OCI-LY1 (cell line): ENCODE data around the gene EIF4EBP3.

Experiments used
- H2AFZ ChIP-seq: fragments of 200-600 bp; sonication (generic), shearing (Covaris generic); 2 replicates; pipeline ENCODE4 v1.6.0; 2014; ENCODE audit warnings: antibody characterized with exemption, mild to moderate bottlenecking, low read length
- H3F3A ChIP-seq: fragments of 200-600 bp; sonication (generic), shearing (Covaris generic); 2 replicates; pipeline ENCODE4 v1.6.0; 2014; ENCODE audit warnings: mild to moderate bottlenecking, antibody characterized with exemption, low read length, moderate library complexity; ENCODE audit not compliant: insufficient read depth
- H3K27ac ChIP-seq: fragments of 200-600 bp; sonication (generic); 2 replicates; pipeline ENCODE4 v1.5.1; 2014; ENCODE audit warnings: low read length, mixed run types, mild to moderate bottlenecking, low read depth; ENCODE audit not compliant: poor library complexity, severe bottlenecking
- H3K27me3 ChIP-seq: fragments of 200-600 bp; sonication (generic); 2 replicates; pipeline ENCODE4 v1.6.0; 2014; ENCODE audit warnings: antibody characterized with exemption, mild to moderate bottlenecking, low read length, moderate library complexity; ENCODE audit not compliant: insufficient read depth
- H3K36me3 ChIP-seq: fragments of 200-600 bp; sonication (generic); 2 replicates; pipeline ENCODE4 v1.6.1; 2014; ENCODE audit warnings: mild to moderate bottlenecking, antibody characterized with exemption, low read length, moderate library complexity, mixed read lengths; ENCODE audit not compliant: insufficient read depth
- H3K4me1 ChIP-seq: fragments of 200-600 bp; sonication (generic); 2 replicates; pipeline ENCODE4 v1.5.1; 2014; ENCODE audit warnings: mild to moderate bottlenecking, low read length, moderate library complexity; ENCODE audit not compliant: insufficient read depth, severe bottlenecking
- H3K4me2 ChIP-seq: fragments of 200-600 bp; sonication (generic), shearing (Covaris generic); 2 replicates; pipeline ENCODE4 v1.6.1; 2014; ENCODE audit warnings: low read length
- H3K4me3 ChIP-seq: fragments of 200-600 bp; sonication (generic); 2 replicates; pipeline ENCODE4 v1.5.1; 2014; ENCODE audit warnings: low read length, low read depth, mild to moderate bottlenecking, mixed read lengths; ENCODE audit not compliant: poor library complexity, severe bottlenecking
- H3K79me2 ChIP-seq: fragments of 200-600 bp; shearing (Covaris generic); 2 replicates; pipeline ENCODE4 v1.6.1; 2016; ENCODE audit warnings: mixed run types, low read length, mixed read lengths; ENCODE audit not compliant: insufficient read depth
- H3K9ac ChIP-seq: fragments of 200-600 bp; sonication (generic), shearing (Covaris generic); 2 replicates; pipeline ENCODE4 v1.6.1; 2014; ENCODE audit warnings: mild to moderate bottlenecking, low read length, mixed read lengths
- H3K9me2 ChIP-seq: fragments of 200-600 bp; sonication (generic), shearing (Covaris generic); 2 replicates; pipeline ENCODE4 v1.6.1; 2014; ENCODE audit warnings: low read depth, mild to moderate bottlenecking, low read length, mixed read lengths
- H3K9me3 ChIP-seq: fragments of 200-600 bp; shearing (Covaris generic); 2 replicates; pipeline ENCODE4 v1.6.1; 2014; ENCODE audit warnings: low read length, mixed read lengths
- H4K20me1 ChIP-seq: fragments of 200-600 bp; sonication (generic), shearing (Covaris generic); 2 replicates; pipeline ENCODE4 v1.6.0; 2016; ENCODE audit warnings: mild to moderate bottlenecking, low read length; ENCODE audit not compliant: insufficient read depth
- CTCF ChIP-seq: fragments of 200-600 bp; sonication (generic), shearing (Covaris generic); IDR thresholded peaks from 2 replicates; pipeline ENCODE4 v1.5.1; 2017; ENCODE audit warnings: mild to moderate bottlenecking, antibody characterized with exemption, low read length, moderate library complexity, mixed read lengths
- EZH2 ChIP-seq: fragments of 200-600 bp; sonication (generic), shearing (Covaris generic); IDR thresholded peaks from 2 replicates; pipeline ENCODE4 v1.8.0; 2017; ENCODE audit warnings: borderline replicate concordance, mixed run types, mild to moderate bottlenecking, antibody characterized with exemption, low read length, moderate library complexity, mixed read lengths

EIF4EBP3 gene

GRCh38 chr5:140596321-140596741, 48.9 kb downstream of the EIF4EBP3 start:
- H3F3A ChIP-seq, result no peaks in the 10 kb centered on the region
- no peaks in the 10 kb centered on the region for H3K27me3 ChIP-seq
- TF ChIP-seq EZH2 (no peak), CTCF (no peak)
- no peak overlapping the region for H3K4me2 ChIP-seq
- H3K9me2 ChIP-seq, result no peaks in the 10 kb centered on the region
- no peaks in the 10 kb centered on the region for H4K20me1 ChIP-seq
- H3K27ac ChIP-seq, result no peak overlapping the region
- no peak overlapping the region for H3K9ac ChIP-seq
- H3K79me2 ChIP-seq, result no peaks in the 10 kb centered on the region
- no peaks in the 10 kb centered on the region for H3K36me3 ChIP-seq
- H3K4me3 ChIP-seq, result no peak overlapping the region
- no peaks in the 10 kb centered on the region for H3K4me1 ChIP-seq
- H3K9me3 ChIP-seq, result no peaks in the 10 kb centered on the region
- H2AFZ ChIP-seq, result no peak overlapping the region

- Histone ChIP-seq H3K4me3 (no peak overlapping the region), H3K9ac (no peak overlapping the region), H2AFZ (no peak overlapping the region), H3K36me3 (no peaks in the 10 kb centered on the region), H3K79me2 (no peaks in the 10 kb centered on the region), H3K4me1 (no peaks in the 10 kb centered on the region), H3F3A (no peaks in the 10 kb centered on the region), H3K27me3 (no peaks in the 10 kb centered on the region), H3K9me2 (no peaks in the 10 kb centered on the region), H3K4me2 (no peak overlapping the region), H3K9me3 (no peaks in the 10 kb centered on the region), H3K27ac (no peak overlapping the region), H4K20me1 (no peaks in the 10 kb centered on the region)
- TF ChIP-seq EZH2 (no peak), CTCF (no peak)
Measured at GRCh38 chr5:140598836-140599235, 51.4 kb downstream of the EIF4EBP3 start.
